NCI-H2171 (cell line): ENCODE measurements around the gene RELL1.
"Not testable (repeated sequence)": the region's sequence is repeated elsewhere in the genome, so short reads cannot be mapped to it uniquely, and the experiment has no call there.

Experiments
- DNase-seq: peaks from one replicate; lab custom pipeline; 2025; lab: John Stamatoyannopoulos, UW

The RELL1 gene

DNA sequence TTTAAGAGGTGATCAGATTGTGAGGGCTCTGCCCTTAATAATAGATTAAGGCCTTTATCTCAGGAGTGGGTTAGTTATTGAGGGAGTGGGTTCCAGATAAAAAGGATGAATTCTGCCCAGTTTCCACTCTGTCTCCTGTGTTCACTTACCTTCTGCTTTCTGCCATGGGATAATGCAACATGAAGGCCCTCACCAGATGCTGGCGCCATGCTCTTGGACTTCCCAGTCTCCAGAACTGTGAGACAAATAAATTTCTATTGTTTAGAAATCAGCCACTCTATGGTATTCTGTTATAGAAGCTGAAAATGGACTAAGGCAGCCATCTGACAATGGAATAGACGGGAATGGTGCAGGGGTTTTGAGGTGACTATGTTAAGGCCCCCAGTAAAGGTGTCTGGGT lies 6.9 kb upstream of the RELL1 start:
- DNase-seq, result no peak

DNA sequence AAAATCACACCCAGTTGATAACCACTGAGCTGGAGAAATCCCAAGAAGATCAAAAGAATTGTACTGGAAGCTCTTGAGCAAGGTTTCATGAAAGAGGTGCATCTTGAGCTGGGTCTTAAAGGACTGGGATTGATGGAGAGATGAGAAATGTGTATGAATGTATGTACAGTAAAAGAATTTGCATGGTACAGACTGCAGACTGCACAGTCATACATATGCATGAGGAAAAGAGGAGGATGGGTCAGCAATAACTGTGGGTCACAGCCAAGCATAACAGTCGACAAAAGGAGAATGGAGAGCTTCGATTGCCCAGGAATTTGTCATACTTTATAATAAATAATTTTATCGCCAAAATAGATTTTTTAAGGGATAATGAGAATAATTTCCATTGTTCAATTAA lies 4.8 kb upstream of the RELL1 start:
- no peak for DNase-seq

GRCh38 chr4:37689353-37690095 lies 3.3 kb upstream of the RELL1 start:
- no peak for DNase-seq

- no peak for DNase-seq
These were observed 1.5 kb upstream of the RELL1 start for GRCh38 chr4:37687681-37688080.

GRCh38 chr4:37687194-37687562 lies 1.0 kb upstream of the RELL1 start:
- DNase-seq, result no peak

- no peak for DNase-seq
These were observed 278 bp downstream of the RELL1 start for GRCh38 chr4:37685823-37686372.

DNA sequence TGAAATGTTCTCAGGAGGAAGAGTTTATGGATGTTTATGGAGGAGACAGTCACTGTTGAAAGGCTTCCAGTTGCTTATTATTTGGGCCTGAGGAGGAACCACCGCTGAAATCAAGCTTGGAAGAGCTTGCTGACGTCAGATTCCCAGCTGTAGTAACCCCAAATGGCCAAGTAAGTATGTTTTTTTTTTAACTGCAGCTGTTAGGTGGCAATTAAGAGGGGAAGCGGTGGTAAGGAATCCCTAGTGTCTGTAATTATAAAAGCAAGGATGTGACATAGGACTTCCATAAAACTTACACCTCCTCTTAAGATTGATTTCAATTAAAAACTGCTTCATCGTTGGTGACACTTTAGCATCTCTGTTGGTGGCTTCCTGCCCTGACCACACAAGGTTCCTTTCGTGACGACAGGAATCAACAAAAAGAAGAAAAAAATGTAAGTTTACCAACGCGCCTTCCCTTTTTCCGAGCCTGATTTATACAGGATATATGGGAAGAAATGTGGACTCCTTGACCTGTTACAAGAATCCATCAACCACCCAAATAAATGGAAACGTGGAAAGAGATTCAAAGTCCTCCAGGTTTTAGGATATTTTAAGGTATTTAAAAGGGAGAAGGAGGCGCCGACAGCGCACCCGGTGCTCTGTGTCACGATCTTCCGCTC lies 884 bp downstream of the RELL1 start:
- DNase-seq, result no peak

DNA sequence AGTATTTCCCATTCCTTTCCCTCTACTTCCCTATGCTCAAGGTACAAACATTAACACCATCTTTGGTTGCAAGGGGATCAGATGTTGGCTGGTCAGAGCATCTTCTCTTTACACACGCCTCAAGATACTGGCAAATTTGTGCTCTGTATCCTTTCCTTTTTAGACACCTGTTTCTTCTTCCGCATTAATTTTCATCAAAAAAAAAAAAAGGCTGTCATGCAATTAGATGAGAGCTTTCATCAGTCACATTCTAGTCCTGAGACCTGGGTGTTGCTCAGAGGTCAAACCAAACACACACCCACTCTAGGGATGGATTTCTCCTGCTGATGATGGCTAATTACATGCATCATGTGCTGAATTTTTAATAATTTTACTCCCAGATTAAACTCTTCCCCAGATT lies 2.0 kb downstream of the RELL1 start:
- no peak for DNase-seq

DNA sequence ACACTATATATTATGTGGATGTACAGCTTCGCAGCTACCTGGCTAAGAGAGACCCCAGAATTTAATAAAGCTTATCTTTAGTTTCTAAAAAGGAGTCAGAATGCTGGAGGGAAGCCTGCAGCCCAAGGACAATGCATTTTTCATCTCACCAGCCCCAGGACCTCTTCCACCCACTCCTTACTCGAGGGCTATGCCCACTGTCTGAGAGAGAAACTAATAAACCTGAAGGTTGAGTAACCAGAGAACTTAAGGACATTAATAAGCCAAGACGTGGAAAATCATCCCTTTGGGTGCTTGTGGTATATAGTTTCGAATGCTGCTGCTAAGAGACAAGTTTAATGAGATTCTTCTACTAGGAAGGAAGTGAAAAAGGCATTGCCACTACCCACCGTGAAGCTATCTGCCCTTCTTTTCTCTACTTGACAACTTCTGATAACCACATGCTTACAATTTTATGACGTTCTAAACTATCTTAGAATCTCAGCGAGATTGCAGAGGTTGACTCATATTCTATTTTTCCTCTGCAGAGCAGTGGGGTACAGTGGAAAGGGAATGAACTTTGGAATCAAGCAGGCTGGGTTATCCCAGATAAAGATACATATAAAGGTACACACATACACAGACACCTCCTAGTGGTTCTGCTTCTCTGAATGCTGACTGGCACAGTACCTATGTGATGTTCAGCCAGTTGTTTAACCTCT lies 3.3 kb downstream of the RELL1 start:
- DNase-seq, result no peak

DNA sequence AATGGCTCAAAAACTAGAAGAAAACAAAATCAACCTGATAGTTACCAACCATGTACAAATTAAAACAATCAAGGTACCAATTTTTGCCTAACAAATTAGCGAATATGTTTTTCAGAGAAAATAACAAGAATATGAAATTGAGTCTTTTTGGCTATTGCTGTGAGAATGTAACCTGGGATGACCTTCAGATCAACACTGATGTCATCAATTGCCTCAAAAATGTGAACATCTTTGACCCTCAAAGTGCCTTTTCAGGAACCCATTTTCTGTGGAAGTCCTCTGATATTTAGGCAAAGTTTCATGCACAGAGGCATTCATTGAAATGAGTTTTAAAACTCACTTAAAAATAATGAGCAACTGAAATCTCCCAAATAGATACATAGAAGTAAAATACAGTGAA lies 6.1 kb downstream of the RELL1 start:
- DNase-seq, result no peak

- no peak for DNase-seq
These were observed 6.9 kb downstream of the RELL1 start for GRCh38 chr4:37679301-37679700.

- DNase-seq, result no peak
These were observed 7.6 kb downstream of the RELL1 start for GRCh38 chr4:37678624-37679023.

DNA sequence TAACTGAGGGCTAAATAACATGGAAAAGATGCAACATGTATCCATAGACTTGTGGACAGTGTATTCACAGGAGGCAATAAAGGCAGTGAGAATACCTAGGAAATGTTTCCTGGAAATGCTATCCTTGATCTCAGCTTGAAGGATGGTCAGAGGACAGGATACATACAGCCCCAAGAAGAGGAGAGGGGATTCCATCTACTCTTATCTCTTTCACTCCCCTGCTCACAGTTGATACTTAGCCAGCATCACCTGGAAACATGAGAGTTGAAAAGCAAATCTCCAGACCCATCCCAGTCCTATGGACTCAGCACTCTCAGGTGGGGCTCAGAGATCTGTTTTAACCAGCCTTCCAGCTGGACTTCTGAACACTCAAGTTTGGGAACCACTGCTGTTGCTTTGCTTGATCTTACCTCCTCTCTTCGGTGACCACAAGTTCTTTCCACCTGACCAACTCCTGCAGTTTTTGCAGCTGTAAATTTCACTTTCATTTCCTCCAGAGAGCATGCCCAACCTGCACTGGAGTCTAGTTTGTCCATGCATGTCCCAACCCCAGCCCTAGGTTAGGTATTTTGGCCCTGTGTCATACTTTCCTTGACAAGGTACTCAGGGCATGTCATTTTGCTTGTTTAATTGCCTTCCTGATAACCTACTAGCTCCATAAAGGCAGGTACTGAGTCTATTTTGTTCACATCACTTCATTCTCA lies 10.4 kb downstream of the RELL1 start:
- no peak for DNase-seq

GRCh38 chr4:37674439-37674838 lies 11.7 kb downstream of the RELL1 start:
- DNase-seq, result no peak

- DNase-seq, result no peak
These were observed 12.5 kb downstream of the RELL1 start for GRCh38 chr4:37673538-37674192.

DNA sequence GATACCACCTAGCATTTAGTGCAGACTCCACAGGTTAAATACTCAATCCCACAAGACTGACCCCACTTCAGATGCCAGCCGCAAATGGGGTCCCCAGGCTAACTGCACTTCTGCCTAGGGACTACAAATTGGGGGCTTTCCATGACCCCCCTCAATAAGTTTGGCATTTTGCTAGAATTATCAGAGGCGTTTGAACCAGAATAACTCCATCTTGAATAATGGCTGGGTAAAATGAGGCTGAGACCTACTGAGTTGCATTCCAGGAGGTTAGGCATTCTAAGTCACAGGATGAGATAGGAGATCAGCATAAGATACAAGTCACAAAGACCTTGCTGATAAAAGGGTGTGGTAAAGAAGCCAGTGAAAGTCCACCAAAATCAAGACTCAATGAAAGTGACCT lies 15.1 kb downstream of the RELL1 start:
- DNase-seq, result no peak

- no peak for DNase-seq
These were observed 15.9 kb downstream of the RELL1 start for GRCh38 chr4:37670249-37670648.

- not testable (repeated sequence) for DNase-seq
These were observed 17.1 kb downstream of the RELL1 start for GRCh38 chr4:37669124-37669523.

DNA sequence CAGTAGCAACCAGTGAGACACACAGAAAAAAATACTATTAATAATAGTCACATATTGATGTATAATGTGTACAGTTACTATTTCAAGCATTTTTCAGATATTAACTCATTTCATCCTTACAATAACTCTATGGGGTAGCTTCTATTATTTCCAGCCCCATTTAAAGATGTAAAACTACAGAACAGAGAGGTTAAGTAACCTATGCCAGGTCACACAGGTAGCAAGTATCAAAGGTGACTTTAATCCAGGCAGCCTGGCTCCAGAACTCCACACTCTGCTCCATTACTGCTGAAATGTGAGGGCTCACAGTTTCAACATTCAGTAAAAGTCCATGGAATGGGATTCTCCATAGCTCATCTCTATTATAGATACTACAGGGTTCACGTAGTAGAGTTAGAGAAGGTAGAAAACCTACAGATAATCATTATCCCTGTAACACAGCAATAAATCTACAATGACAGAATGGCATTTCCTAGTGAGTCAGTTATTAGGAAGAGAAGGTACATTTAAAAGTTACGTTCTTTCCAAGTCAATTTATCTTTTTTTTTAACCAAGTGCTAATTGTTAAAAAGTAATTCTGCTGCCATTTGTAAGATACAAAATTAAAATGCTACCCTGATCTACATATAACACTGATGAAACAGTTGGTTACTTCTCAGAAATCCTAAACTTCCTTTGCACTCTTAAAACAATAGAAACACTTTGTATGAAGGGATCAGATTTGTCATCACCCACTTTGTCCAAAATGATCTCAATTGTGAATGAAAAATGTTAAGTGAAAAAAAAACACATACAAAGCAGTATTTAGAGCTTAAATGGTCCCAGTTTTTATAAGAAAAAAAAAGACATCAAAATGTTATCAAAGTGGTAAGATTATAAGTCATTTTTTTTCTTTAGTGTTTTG lies 18.7 kb downstream of the RELL1 start:
- DNase-seq, result no peak

DNA sequence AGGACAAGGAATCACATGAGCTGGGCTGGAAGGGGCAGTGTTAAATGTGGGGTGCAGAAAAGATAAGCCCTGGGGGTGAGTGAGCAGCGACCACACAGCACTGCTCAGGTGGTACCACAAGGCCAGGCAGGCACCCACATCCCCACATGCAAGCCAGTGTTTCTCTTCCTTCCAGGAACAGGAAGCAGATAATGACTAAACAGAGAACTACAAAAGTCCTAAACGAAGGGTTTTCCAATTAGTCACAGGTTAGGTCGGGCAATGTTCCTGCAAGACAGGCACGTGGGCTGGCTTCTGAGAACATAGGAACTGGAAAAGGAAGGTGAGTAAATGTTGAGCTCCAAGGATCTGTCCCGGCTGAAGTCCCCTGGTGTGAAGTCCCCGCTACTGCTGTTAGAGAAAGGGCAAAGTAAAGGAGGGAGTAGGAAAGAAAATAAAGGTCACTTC lies 19.5 kb downstream of the RELL1 start:
- no peak for DNase-seq
